Heart left ventricle (tissue), 16 donors: ENCODE measurements around the gene RBMS3. TPM values are rescaled to one million over a fixed set of nuclear protein-coding genes. Genes with fewer than 3 reads are reported as not detected.
"Not testable (repeated sequence)": the region's sequence is repeated elsewhere in the genome, so short reads cannot be mapped to it uniquely, and the experiment has no call there.

ENCODE experiments used
- ATAC-seq, 4 donors: fragments of 200-7000 bp; cut with Tn5 transposase; one replicate each; pipeline ENCODE4 v1.9.1; 2020 to 2022; ENCODE audit warnings: moderate library complexity in 4 of 4, mild to moderate bottlenecking in 3 of 4, moderate number of reproducible peaks in 1 of 4
- DNase-seq, 5 donors: peaks; one replicate each; pipeline ENCODE4 v3.0.0-alpha.2; 2020
- H3K27ac ChIP-seq, 12 donors: fragments of 200-600 bp; sonication (generic) in 4 of 12; one replicate each; pipeline versions ENCODE4 v1.5.0 to v1.8.0; 2016 to 2022; ENCODE audit warnings: mild to moderate bottlenecking in 2 of 12
- H3K27me3 ChIP-seq, 9 donors: fragments of 200-600 bp; sonication (generic) in 2 of 9; one replicate each; pipeline versions ENCODE4 v1.5.1 to v1.8.0; 2016 to 2022; ENCODE audit warnings: mild to moderate bottlenecking in 3 of 9
- H3K36me3 ChIP-seq, 9 donors: fragments of 200-600 bp; sonication (generic) in 2 of 9; one replicate each; pipeline versions ENCODE4 v1.5.0 to v1.8.0; 2018 to 2022; ENCODE audit warnings: mild to moderate bottlenecking in 2 of 9
- H3K4me1 ChIP-seq, 12 donors: fragments of 200-600 bp; sonication (generic) in 4 of 12; one replicate each; pipeline versions ENCODE4 v1.5.0 to v1.8.0; 2016 to 2022; ENCODE audit warnings: mild to moderate bottlenecking in 3 of 12
- H3K4me3 ChIP-seq, 12 donors: fragments of 200-600 bp; sonication (generic) in 4 of 12; one replicate each; pipeline versions ENCODE4 v1.5.0 to v1.8.0; 2017 to 2022; ENCODE audit warnings: mild to moderate bottlenecking in 9 of 12, moderate library complexity in 4 of 12
- H3K9me3 ChIP-seq, 12 donors: fragments of 200-600 bp; sonication (generic) in 4 of 12; one replicate each; pipeline versions ENCODE4 v1.5.0 to v1.8.0; 2016 to 2022; ENCODE audit warnings: mild to moderate bottlenecking in 1 of 12
- POLR2A ChIP-seq, 2 donors: fragments of 450-650 bp; IDR thresholded peaks; one replicate each; pipeline ENCODE4 v1.6.1; 2017; ENCODE audit warnings: antibody characterized with exemption in 2 of 2, mild to moderate bottlenecking in 2 of 2, moderate library complexity in 2 of 2
- WGBS, 4 donors: extraction: QIAGEN DNeasy Blood & Tissue Kit in 2 of 4; methylation state at CpG; one replicate each; pipeline versions ENCODE4 v1.1.5 to v1.1.7; 2013 to 2018; 5-methylcytosine and 5-hydroxymethylcytosine counted together
- intact Hi-C, 10 donors: fragments of 100-400 bp; cut with DNase I; formaldehyde crosslinking; loops; one replicate each; pipeline versions ENCODE4 v1.11.1 to v1.14.2; 2022
- polyA plus RNA-seq, 2 donors: library from polyadenylated mRNA; stranded (reverse); fragments of 200-250 nt; gene quantifications; one replicate each; pipeline ENCODE4 v1.2.3, GENCODE V29; 2013
- total RNA-seq, 9 donors: library from RNA; depleted of rRNA in 2 of 9; stranded (reverse); fragments of >200 nt in 2 of 9; fragmentation: NEBNext Ultra II Directional in 3 of 9; extraction: Animal tissue kit (Norgen Biotek cat#: 25700) in 3 of 9; gene quantifications; one replicate each; pipeline versions ENCODE4 v1.1.0 to v1.2.4, GENCODE V29; 2016 to 2023
- TF ChIP-seq, protein P1 (sequence below), 12 donors: fragments of 200-600 bp; sonication (generic) in 4 of 12; IDR thresholded peaks; one replicate each; pipeline versions ENCODE4 v1.5.0 to v1.8.0; 2018 to 2022; ENCODE audit warnings: antibody characterized with exemption in 12 of 12, mild to moderate bottlenecking in 5 of 12
- donor health status: ischemic (EF 13 %, LVEDD 7.1; RV severe dilation, severe dysfunction).
- donor health status: healthy with polysubstance abuse.
- donor health status: DM: no; HTN: yes; CAD: no.
- donor health status: DM: no; HTN: no; CAD: no.
- donor health status: ischemic (EF 25% LVEDD 6.9; RV normal size, moderate dysfunction).
- donor health status: ischemic (EF 25% LVEDD 5.7; RV mildly dilated, moderate dysfunction).
- donor health status: healthy.
- donor health status: DM: yes; HTN: yes; CAD: no.
- donor health status: ischemic (EF 35%, LVEDD 5.7; RV mildly dilated, moderate dysfunction).
- donor health status: nonischemic (EF 11% LVEDD 7.7; RV severe dilation, severe dysfunction).
- donor health status: DM: yes; HTN: yes; CAD: no.
- donor health status: PGD.
- donor health status: ischemic (EF 29% LVEDD 5.4; RV normal size, mild dysfunction).
- donor health status: nonischemic (EF 23%, LVEDD 6.1; RV moderate dilation, normal function).

RBMS3 gene
- total and polyA plus RNA-seq, 11 donors: 4.8 to 35.6 (median 26.1) TPM

DNA sequence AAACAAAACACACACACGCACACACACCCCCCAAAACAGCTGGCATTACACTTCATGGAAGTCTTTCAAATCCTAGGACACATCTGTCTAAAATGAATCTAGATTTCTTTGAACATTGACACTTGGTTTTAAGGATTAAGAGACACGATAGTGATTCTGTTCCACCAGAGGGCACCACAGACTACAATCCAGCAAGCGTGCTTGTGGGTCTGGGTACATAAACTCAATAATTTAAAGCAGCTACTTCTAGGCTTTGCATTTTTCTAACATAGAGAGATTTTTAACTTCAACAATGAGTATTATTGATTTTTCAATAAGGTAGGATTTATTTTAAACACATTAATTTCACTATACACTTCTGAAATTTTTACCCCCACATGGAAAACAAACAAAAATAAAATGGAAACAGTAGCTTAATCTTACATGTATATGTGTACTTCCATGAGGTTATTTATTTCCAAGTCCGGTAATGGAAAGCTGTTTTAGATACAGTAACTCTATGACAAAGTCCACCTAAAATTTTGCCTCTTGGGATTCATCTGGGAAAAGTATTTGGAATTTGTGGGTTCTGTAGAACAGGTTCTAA lies 761.5 kb downstream of the RBMS3 start:
- Histone ChIP-seq H3K4me3 (no peak overlapping the region), H3K36me3 (no peaks in the 10 kb centered on the region), H3K4me1 (peaks cover 0 to 21% (median 1%) of the 10 kb centered on the region in 12 donors), H3K9me3 (no peaks in the 10 kb centered on the region), H3K27me3 (no peaks in the 10 kb centered on the region), H3K27ac (no peak overlapping the region)
- TF ChIP-seq, protein P1, sequence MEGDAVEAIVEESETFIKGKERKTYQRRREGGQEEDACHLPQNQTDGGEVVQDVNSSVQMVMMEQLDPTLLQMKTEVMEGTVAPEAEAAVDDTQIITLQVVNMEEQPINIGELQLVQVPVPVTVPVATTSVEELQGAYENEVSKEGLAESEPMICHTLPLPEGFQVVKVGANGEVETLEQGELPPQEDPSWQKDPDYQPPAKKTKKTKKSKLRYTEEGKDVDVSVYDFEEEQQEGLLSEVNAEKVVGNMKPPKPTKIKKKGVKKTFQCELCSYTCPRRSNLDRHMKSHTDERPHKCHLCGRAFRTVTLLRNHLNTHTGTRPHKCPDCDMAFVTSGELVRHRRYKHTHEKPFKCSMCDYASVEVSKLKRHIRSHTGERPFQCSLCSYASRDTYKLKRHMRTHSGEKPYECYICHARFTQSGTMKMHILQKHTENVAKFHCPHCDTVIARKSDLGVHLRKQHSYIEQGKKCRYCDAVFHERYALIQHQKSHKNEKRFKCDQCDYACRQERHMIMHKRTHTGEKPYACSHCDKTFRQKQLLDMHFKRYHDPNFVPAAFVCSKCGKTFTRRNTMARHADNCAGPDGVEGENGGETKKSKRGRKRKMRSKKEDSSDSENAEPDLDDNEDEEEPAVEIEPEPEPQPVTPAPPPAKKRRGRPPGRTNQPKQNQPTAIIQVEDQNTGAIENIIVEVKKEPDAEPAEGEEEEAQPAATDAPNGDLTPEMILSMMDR (IDR thresholded peaks at IDR 0.05): peak; percentile 67 to 85 (median 78)
- no peak for TF ChIP-seq POLR2A (IDR thresholded peaks at IDR 0.05)
- DNase-seq (peak in 4 of 5 donors; percentile 35 to 55 (median 50)), ATAC-seq (peak in 3 of 4 donors; percentile 46 to 78 (median 66))
- WGBS, 4 donors: 20 to 24% (median 23%) methylated on average over 4 of the region's 4 CpGs
- intact Hi-C loops: loop anchor here (1.0 to 10.0 kb wide), 15 partner anchors 70 to 1092 kb away; no protein-coding TSS in a partner anchor

DNA sequence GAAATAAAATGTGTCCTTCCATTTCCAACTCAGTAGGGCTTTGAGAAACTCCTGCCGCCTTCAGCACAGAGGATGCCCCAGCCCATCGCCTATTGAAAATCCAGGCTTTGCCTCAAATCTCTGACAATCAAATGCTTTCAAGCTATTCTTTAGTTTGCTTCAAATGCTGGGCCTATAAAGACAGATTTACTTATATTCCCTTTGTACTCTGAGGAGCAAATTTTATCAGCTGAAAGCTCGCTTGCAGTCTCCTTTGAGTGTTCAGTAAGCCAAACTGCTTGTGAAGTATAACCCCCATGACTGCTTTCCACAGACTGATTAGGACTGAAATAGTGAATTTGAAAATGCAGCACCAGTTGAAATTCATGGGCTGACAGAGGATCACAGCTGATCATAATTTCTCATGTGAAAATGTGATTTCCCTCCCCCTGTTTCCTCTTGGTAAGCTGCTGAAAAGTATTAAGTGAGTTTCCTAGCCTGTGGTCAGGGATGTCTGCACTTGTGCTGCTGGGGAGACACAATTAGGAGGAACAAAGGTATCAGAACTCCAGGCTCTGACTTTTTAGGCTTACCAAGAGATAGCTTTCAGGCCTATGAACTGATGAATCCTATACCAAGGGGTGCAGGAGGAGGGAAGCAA lies 762.2 kb downstream of the RBMS3 start:
- DNase-seq (no peak), ATAC-seq (no peak)
- H3K4me1 ChIP-seq: peaks cover 0 to 21% (median 1%) of the 10 kb centered on the region in 12 donors
- H3K9me3 ChIP-seq: no peaks in the 10 kb centered on the region
- no peaks in the 10 kb centered on the region for H3K36me3 ChIP-seq
- H3K27ac ChIP-seq: no peak overlapping the region
- no peak overlapping the region for H3K4me3 ChIP-seq
- intact Hi-C loops: loop anchor here (1.0 to 10.0 kb wide), 15 partner anchors 69 to 1092 kb away; no protein-coding TSS in a partner anchor
- 89 to 93% (median 92%) methylated on average over 3 of the region's 3 CpGs for WGBS, 4 donors
- H3K27me3 ChIP-seq: no peaks in the 10 kb centered on the region
- TF ChIP-seq, protein P1 (IDR thresholded peaks at IDR 0.05): no peak
- no peak for TF ChIP-seq POLR2A (IDR thresholded peaks at IDR 0.05)

DNA sequence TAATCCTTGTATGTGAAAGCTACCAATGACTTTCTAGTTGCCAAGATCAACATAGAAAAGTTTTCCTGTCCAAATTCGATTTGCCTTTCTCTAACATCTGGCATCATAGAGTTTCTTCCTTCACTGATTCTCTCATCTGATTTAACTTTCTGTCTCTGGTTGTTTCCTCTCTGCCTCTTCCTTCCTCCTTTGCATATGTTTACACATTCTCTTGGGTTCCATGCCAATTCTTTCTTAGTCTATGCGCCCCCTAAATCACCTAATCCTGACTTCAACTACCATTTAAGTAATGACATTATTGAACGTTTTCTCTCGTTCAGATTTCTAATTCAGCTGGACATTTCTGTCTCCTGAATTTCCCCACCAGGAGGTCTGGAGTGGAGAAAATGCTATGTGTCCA lies 763.6 kb downstream of the RBMS3 start:
- H3K27ac ChIP-seq: no peak overlapping the region
- no peak for ATAC-seq
- H3K27me3 ChIP-seq: no peaks in the 10 kb centered on the region
- H3K4me3 ChIP-seq: no peak overlapping the region
- H3K4me1 ChIP-seq: peaks cover 0 to 21% (median 1%) of the 10 kb centered on the region in 12 donors
- WGBS, 4 donors: 53 to 67% (median 61%) methylated on average over 4 of the region's 4 CpGs
- no peak for TF ChIP-seq POLR2A (IDR thresholded peaks at IDR 0.05)
- TF ChIP-seq, protein P1 (IDR thresholded peaks at IDR 0.05): no peak
- no peaks in the 10 kb centered on the region for H3K36me3 ChIP-seq
- no peak for DNase-seq
- intact Hi-C loops: loop anchor here in 9 of 10 donors (5.0 to 10.0 kb wide), 10 partner anchors 68 to 1090 kb away; no protein-coding TSS in a partner anchor
- peaks cover 0 to under 1% (median 0%) of the 10 kb centered on the region in 12 donors for H3K9me3 ChIP-seq

DNA sequence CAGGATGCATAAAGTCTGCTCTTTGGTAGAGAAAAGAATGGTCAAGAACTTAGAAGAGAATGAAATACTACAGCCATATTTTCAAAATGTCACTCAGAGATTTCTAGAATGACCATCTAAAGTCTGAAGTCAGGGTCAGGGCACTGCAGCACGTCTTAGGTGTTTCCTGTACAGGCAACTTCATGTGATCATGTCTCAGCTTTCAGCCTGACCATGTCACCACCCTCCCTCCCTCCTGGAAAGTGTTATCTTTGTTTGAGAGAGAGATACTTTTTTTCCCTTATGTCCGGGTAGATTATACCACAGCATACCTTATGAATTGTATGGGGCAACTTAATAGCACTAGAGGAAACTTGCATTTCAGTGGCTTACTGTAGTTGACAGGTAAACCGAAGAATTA lies 767.6 kb downstream of the RBMS3 start:
- Histone ChIP-seq H3K9me3 (peaks cover 0 to 2% (median 0%) of the 10 kb centered on the region in 12 donors), H3K27ac (no peak overlapping the region), H3K4me3 (no peak overlapping the region), H3K4me1 (peaks cover 0 to 6% (median 0%) of the 10 kb centered on the region in 12 donors), H3K36me3 (no peaks in the 10 kb centered on the region), H3K27me3 (no peaks in the 10 kb centered on the region)
- no peak for DNase-seq
- no peak for ATAC-seq
- TF ChIP-seq, protein P1 (IDR thresholded peaks at IDR 0.05): no peak
- no peak for TF ChIP-seq POLR2A (IDR thresholded peaks at IDR 0.05)
- WGBS, 4 donors: 68 to 75% (median 74%) methylated on average over 3 of the region's 3 CpGs
- intact Hi-C loops: loop anchor here in 4 of 10 donors (5.0 to 10.0 kb wide), 4 partner anchors 644 to 1086 kb away; no protein-coding TSS in a partner anchor

DNA sequence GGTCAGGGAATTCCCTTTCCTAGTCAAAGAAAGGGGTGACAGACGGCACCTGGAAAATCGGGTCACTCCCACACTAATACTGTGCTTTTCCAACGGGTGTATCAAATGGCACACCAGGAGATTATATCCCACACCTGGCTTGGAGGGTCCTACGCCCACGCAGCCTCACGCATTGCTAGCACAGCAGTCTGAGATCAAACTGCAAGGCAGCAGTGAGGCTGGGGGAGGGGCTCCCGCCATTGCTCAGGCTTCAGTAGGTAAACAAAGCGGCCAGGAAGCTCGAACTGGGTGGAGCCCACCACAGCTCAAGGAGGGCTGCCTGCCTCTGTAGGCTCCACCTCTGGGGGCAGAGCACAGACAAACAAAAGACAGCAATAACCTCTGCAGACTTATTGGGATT lies 769.2 kb downstream of the RBMS3 start:
- H3K27ac ChIP-seq, H3K9me3 ChIP-seq, intact Hi-C loops, H3K4me1 ChIP-seq, H3K36me3 ChIP-seq, H3K4me3 ChIP-seq, DNase-seq, H3K27me3 ChIP-seq, ATAC-seq: not testable (repeated sequence)
- 66 to 98% (median 88%) methylated on average over 4 to 9 of the region's 9 CpGs for whole genome bisulfite sequencing, 4 donors
